ENCODE results near the gene VWA8.

- TF ChIP-seq USF1 (IDR thresholded peaks at IDR 0.05; ENCODE audit: borderline replicate concordance, low read depth) (no peak), CTCF (IDR thresholded peaks at IDR 0.05) (no peak), EZH2phosphoT487 (IDR thresholded peaks at IDR 0.05; ENCODE audit: borderline replicate concordance, low read depth) (no peak), MEF2A (IDR thresholded peaks at IDR 0.05; ENCODE audit: borderline replicate concordance, low read depth) (no peak), POLR2AphosphoS5 (IDR thresholded peaks at IDR 0.05; ENCODE audit: low read depth, low read length) (no peak)
These were observed 36.5 kb upstream of the VWA8 start for GRCh38 chr13:41997396-41997795.
